Uterus (tissue), 4 donors: ENCODE results near the gene GPR17. TPM values are rescaled to one million over a fixed set of nuclear protein-coding genes. Genes with fewer than 3 reads are reported as not detected.

ENCODE experiments used
- DNase-seq, 2 donors: peaks; one replicate each; pipeline ENCODE4 v3.0.0-alpha.2; 2019 to 2020
- H3K27ac ChIP-seq, 2 donors: fragments of 200-600 bp; sonication (generic); 1 replicate in 1 of 2; 2 replicates in 1 of 2; pipeline ENCODE4 v1.5.1; 2016 to 2018
- H3K27me3 ChIP-seq, 2 donors: fragments of 200-600 bp; sonication (generic); one replicate each; pipeline ENCODE4 v1.5.1; 2018 to 2019; ENCODE audit warnings: control low read depth in 1 of 2
- H3K36me3 ChIP-seq, 2 donors: fragments of 200-600 bp; sonication (generic); one replicate each; pipeline ENCODE4 v1.5.1; 2019; ENCODE audit warnings: control low read depth in 1 of 2
- H3K4me1 ChIP-seq, 2 donors: fragments of 200-600 bp; sonication (generic); one replicate each; pipeline ENCODE4 v1.5.1; 2018 to 2019; ENCODE audit warnings: control low read depth in 1 of 2
- H3K4me3 ChIP-seq, 2 donors: fragments of 200-600 bp; sonication (generic); 1 replicate in 1 of 2; 2 replicates in 1 of 2; pipeline ENCODE4 v1.5.1; 2018 to 2019; ENCODE audit warnings: mild to moderate bottlenecking in 1 of 2
- H3K9me3 ChIP-seq, 2 donors: fragments of 200-600 bp; sonication (generic); one replicate each; pipeline ENCODE4 v1.5.1; 2019; ENCODE audit warnings: control low read depth in 1 of 2
- POLR2A ChIP-seq, 2 donors: fragments of 450-650 bp; IDR thresholded peaks; one replicate each; pipeline ENCODE4 v1.6.1; 2016; ENCODE audit warnings: antibody characterized with exemption in 2 of 2, mild to moderate bottlenecking in 1 of 2, moderate library complexity in 1 of 2
- intact Hi-C: fragments of 100-400 bp; cut with DNase I; formaldehyde crosslinking; loops from one replicate; pipeline ENCODE4 v1.15.1; 2023; ENCODE audit warnings: low total_unique reads
- total RNA-seq, 4 donors: library from RNA; depleted of rRNA in 3 of 4; stranded (reverse); fragments of >200 nt in 3 of 4; gene quantifications; one replicate each; pipeline versions ENCODE4 v1.1.0 to v1.2.4, GENCODE V29; 2014 to 2023
- TF ChIP-seq, protein P1 (sequence below), 4 experiments: fragments of 200-600 bp in 2 of 4; fragments of 450-650 bp in 2 of 4; sonication (generic) in 2 of 4; IDR thresholded peaks; one replicate each; pipeline ENCODE4 v1.5.1; 2016 to 2019; ENCODE audit warnings: antibody characterized with exemption in 4 of 4, mild to moderate bottlenecking in 2 of 4, moderate library complexity in 1 of 4
- donor health status: DM: yes; HTN: yes; CAD: no.

GPR17 gene
- total RNA-seq, 4 donors from 2014 or later: 0.41 TPM; not detected in 3

DNA sequence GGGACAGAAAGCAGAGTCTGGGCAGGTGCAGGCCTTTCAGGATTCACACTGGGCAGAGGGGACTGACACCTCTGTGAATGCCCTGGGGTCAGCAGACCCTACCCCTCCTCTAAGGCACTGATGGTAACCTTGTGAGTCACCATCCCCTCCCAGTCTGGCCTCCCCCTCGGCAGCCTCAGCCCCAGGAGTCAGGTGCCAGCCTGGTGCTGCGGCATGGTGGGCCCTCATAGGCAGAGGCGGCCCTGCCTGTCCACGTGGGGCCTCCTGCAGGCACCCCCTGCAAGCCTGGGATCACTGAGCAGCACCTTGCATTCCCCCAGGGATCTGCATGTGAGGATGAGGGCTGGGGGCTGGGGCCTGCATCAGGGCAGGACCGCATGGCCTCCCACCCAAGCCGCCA, 4.8 kb upstream of the GPR17 start:
- no peaks in the 10 kb centered on the region for H3K27me3 ChIP-seq
- H3K4me1 ChIP-seq: peaks cover 6 to 10% of the 10 kb centered on the region in 2 donors
- intact Hi-C loops: no loop called here
- H3K4me3 ChIP-seq: no peak overlapping the region
- no peak overlapping the region for H3K27ac ChIP-seq
- no peak for DNase-seq
- H3K36me3 ChIP-seq: no peaks in the 10 kb centered on the region
- TF ChIP-seq, protein P1, sequence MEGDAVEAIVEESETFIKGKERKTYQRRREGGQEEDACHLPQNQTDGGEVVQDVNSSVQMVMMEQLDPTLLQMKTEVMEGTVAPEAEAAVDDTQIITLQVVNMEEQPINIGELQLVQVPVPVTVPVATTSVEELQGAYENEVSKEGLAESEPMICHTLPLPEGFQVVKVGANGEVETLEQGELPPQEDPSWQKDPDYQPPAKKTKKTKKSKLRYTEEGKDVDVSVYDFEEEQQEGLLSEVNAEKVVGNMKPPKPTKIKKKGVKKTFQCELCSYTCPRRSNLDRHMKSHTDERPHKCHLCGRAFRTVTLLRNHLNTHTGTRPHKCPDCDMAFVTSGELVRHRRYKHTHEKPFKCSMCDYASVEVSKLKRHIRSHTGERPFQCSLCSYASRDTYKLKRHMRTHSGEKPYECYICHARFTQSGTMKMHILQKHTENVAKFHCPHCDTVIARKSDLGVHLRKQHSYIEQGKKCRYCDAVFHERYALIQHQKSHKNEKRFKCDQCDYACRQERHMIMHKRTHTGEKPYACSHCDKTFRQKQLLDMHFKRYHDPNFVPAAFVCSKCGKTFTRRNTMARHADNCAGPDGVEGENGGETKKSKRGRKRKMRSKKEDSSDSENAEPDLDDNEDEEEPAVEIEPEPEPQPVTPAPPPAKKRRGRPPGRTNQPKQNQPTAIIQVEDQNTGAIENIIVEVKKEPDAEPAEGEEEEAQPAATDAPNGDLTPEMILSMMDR (IDR thresholded peaks at IDR 0.05): no peak
- no peak for TF ChIP-seq POLR2A (IDR thresholded peaks at IDR 0.05)
- H3K9me3 ChIP-seq: no peaks in the 10 kb centered on the region

- Histone ChIP-seq H3K4me3 (no peak overlapping the region), H3K9me3 (no peaks in the 10 kb centered on the region), H3K36me3 (no peaks in the 10 kb centered on the region), H3K4me1 (peaks cover 5 to 10% of the 10 kb centered on the region in 2 donors), H3K27me3 (no peaks in the 10 kb centered on the region), H3K27ac (peak overlapping the region; percentile 3 to 16)
- no peak for DNase-seq
- intact Hi-C loops: no loop called here
- TF ChIP-seq, protein P1 (IDR thresholded peaks at IDR 0.05): no peak
- TF ChIP-seq POLR2A (IDR thresholded peaks at IDR 0.05): no peak
These were observed 4.0 kb upstream of the GPR17 start for GRCh38 chr2:127641846-127642507.

DNA sequence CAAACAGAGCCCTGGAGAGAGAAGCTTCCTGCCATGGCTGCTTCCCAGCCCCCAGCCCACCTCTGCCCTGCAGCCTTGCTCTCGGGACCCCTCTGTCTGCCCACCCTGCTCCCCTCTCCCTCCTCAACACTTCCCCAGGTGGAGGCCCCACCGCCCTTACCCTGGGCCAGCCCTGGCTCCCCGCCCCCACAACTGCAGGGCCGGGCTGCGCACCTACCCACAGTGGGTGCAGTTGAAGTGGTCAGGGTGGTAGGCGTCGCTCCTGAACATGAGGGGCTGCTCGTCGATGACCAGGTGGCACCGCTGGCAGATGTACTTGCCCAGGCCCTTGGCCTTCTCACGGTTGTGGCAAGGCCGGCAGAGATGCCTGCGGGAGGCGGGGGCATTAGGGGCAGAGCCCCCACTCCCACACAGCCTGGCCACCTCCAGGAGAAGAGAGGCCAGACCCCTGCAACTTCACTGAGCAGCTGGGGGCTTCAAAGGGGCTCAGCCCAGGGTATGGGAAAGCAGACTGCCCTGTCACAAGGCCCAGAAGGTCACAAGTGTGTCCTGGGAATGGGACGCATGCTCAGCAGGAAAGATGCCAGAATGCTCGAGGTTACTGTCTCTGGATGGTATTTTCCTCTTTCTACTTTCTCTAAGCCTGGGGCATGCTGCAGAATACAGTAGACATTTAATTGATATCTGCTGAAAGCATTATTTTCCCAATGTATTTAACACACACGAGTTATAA, 3.1 kb upstream of the GPR17 start:
- intact Hi-C loops: no loop called here
- H3K27ac ChIP-seq: no peak overlapping the region
- TF ChIP-seq, protein P1 (IDR thresholded peaks at IDR 0.05): no peak
- TF ChIP-seq POLR2A (IDR thresholded peaks at IDR 0.05): no peak
- H3K36me3 ChIP-seq: no peaks in the 10 kb centered on the region
- no peak for DNase-seq
- H3K4me3 ChIP-seq: no peak overlapping the region
- no peaks in the 10 kb centered on the region for H3K27me3 ChIP-seq
- H3K4me1 ChIP-seq: peaks cover 0 to 2% of the 10 kb centered on the region in 2 donors
- H3K9me3 ChIP-seq: no peaks in the 10 kb centered on the region

DNA sequence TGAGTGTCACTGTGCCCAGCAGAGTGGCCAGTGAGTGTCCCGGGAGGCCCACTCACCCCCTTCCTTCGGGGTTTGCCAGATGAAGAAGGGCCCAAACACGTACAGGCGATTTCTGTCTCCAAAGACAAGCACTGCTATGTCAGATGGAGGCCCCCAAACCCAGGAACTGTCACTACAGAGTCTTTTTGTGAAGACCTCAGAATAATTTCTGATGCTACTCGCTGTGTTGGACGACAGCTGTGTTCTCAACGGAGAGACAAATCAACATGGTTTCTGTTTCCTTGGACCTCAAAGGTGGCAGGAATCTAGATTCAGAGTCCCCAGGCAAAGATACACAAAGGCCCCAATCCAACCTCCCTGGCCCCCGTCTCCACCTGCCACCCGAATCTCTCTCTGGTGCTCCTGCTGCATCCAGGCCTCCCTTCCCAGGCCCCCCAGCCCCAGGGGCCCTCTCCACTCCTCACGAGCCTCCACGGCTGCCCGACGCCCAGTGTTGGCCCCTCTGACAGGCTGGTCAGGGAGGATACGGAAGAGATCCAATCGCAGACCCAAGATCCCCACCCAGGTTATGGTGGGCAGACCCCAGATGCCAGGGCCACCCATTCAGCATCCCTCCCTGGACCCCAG, 2.4 kb upstream of the GPR17 start:
- peak overlapping the region; percentile 13 to 16 for H3K27ac ChIP-seq
- no peaks in the 10 kb centered on the region for H3K36me3 ChIP-seq
- no peaks in the 10 kb centered on the region for H3K9me3 ChIP-seq
- no peaks in the 10 kb centered on the region for H3K27me3 ChIP-seq
- no peak overlapping the region for H3K4me3 ChIP-seq
- no peak for DNase-seq
- TF ChIP-seq, protein P1 (IDR thresholded peaks at IDR 0.05): no peak
- TF ChIP-seq POLR2A (IDR thresholded peaks at IDR 0.05): no peak
- intact Hi-C loops: no loop called here
- H3K4me1 ChIP-seq: no peaks in the 10 kb centered on the region
